HG02938 (cell line): ENCODE results near the gene TTC23L.
A peak's percentile ranks its signal among the peaks of the same experiment; 100 is the strongest.
"Not testable (repeated sequence)": the region's sequence is repeated elsewhere in the genome, so short reads cannot be mapped to it uniquely, and the experiment has no call there.

Source experiments
- ATAC-seq: cut with Tn5 transposase; IDR thresholded peaks from one replicate; pipeline ENCODE4 v1.9.1; 2021; ENCODE audit warnings: mild to moderate bottlenecking, moderate library complexity; ENCODE audit not compliant: unreplicated experiment

TTC23L gene

DNA sequence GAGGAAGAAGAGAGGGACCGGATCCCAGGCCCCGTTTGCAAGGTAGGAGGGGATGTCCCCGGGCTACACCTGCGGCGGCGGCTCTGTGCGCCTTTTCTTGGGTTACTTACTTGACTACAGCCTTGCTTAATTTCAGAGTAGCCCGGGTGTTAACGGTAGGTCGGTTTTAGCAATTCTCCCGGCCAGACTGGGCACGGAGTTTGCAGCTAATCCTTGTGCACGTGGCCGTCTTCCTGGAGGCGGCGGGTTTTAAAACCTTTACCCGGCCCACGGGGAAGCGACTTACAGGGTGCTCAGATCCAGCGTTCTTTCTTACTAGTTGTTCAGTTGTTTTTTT is 76.9 kb downstream of the TTC23L start:
- ATAC-seq, result peak; percentile 15

DNA sequence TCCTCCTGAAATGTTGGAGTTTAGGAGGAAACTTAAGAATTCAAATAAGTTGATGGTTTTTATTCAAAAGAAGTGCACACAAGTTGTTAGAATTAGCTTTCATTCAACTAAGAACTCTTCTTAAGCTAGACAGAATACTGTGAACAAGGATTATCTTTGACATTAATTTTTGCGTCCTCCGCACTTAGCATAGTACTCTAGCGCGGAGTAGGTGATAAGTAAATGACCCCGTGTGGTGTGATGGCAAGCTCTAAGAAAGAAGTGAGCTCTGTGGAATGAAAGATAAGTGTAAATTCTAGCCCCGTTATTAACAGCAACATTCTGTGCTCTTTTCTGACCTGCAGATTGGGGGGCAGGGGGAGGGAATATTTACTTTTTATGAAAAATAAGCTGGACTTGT is 77.6 kb downstream of the TTC23L start:
- no peak for ATAC-seq

DNA sequence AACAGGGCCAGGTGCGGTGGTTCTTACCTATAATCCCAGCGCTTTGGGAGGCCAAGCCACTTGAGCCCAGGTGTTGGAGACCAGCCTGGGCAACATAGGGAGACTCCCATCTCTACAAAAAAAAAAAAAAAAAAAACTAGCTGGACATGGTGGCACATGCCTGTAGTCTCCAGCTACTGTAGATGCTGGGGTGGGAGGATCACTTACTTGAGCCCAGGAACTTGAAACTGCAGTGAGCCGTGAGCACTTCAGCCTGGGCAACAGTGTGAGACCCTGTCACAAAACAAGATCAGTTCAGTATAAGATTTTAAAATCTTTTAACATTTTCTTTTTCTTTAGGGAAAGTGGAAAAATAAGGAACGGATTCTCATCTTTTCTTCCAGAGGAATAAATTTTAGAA is 79.1 kb downstream of the TTC23L start:
- no peak for ATAC-seq

DNA sequence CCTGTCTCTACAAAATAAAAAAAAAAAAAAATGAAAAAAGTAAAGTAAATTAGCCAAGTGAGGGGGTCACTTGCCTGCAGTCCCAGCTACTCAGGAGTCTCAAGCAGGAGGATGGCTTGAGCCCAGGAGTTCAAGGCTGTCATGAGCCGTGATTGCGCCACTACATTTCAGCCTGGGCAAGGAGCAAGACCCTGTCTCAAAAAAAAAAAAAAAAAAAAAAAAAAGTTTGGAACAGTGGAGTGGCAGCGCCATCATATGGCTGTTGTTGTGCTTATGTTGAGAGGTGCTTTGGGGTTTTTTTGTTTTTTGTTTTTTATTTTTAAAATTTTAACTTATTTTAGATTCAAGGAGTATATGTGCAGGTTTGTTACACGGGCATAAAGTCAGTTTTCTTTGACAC is 80.1 kb downstream of the TTC23L start:
- no peak for ATAC-seq

DNA sequence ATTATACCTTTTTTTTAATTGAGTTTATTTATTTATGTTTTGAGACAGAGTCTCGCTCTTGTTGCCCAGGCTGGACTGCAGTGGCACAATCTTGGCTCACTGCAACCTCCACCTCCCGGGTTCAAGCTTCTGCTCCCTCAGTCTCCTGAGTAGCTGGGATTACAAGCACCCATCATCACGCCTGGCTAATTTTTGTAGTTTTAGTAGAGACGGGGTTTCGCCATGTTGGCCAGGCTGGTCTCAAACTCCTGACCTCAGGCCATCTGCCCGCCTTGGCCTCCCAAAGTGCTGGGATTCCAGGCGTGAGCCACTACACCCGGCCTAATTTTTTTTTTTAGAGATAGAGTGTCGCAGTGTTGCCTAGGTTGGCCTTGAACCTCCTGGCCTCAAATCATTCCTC is 84.3 kb downstream of the TTC23L start:
- ATAC-seq, result not testable (repeated sequence)

DNA sequence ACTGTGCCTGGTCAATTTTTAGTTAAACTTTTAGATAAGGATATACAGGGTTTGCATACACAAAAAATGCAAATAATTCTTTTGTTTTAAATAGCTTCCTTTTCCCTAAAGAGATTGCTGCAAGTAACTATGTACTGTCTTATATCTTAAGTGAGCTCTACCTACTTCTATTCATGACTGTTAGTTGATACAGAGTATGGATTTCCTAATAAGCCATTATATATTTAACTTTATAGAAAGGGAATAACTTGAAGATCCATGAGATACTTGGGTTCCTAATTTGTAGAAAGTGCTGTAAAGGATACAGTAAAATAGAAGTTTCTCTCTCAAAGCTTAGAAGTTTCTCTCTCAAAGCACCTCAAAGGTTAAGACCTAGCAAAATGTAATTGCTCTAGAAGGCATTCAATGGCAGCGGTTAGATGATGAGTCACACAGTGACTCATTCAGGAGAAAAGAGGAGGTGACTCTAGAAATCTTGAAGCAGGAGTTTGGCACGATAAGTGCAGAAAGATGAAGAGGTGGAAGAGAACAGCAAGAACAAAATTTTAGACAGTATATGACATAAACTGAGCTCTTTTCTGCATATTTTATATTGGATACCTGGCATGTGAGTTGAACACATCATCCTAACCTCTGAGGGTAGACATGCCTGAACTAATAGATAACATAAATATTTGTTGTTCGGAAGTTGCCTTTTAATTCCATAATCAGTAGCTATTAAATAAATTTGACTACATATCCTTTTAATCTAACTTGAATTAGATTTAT is 84.9 kb downstream of the TTC23L start:
- ATAC-seq, result peak; percentile 72

DNA sequence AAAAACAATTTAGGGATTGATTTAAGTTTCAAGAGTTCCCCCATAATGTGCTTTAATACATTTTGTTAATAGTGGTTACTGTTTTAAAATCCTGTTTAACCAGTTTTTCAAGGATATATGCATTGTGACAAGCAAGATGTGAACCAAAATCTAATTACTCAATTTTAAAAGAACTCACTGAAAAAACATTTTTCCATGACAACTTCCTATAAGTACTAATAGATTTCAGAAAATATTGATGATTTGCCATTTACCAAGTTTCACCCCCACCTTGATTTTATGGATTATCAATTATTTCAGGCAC is 85.5 kb downstream of the TTC23L start:
- no peak for ATAC-seq

DNA sequence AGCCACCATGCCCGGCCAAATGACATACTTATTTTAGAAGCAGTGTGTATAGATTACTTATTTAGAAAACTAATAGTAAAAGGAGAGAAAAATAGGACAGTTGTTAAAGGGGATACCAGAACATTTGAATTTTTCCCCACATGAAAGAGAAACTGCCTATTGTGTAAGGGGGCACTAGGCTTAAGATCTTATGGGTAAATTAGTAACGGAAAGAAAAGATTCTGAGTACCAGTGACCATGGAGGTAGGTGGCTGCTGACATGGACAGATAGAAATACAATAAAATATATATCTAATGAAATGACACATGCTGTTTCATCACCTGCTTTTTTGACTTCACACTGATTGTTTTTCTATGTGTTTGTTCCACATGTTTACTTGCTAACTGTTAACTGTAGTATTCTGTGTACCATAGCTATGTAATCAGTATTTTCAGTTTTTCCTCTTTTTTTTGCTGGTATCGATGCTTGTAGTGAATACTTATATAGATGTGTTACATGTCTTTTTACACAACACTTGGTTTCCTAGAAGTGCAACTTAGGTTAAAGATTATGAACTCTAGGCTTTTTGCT is 87.4 kb downstream of the TTC23L start:
- ATAC-seq, result no peak

DNA sequence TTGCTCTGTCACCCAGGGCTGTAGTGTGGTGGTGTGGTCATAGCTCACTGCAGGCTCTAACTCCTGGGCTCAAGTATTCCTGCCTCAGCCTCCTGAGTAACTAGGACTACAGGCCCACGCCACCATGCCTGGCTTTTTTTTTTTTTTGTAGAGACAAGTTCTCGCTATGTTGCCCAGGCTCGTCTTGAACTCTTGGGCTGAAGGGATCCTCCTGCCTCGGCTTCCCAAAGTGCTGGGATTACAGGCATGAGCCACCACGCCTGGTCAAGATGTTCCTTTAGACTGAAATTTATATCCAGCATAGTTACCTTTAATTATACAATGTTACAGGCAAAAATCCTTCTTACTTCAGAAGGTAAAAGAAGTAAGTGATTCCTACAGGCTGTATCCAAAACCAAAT is 88.8 kb downstream of the TTC23L start:
- ATAC-seq, result no peak

DNA sequence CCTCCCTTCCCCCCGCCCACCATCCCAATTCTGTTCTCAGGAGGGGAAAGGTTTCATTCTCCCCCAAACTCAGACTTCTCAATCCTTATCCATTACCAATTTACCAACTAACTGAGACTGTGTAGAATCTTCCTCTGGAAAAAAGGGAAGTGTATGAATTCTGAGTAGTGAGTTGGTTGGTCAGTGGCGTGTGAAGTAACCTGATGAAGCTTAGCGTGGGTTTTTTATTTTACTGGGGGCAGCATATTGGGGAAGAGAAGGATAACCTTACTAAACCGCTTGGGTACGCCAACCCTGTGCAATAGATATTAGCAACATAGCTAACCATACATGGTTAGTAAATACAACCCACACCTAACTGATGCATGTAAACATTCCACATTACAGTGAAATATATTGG is 89.3 kb downstream of the TTC23L start:
- no peak for ATAC-seq

DNA sequence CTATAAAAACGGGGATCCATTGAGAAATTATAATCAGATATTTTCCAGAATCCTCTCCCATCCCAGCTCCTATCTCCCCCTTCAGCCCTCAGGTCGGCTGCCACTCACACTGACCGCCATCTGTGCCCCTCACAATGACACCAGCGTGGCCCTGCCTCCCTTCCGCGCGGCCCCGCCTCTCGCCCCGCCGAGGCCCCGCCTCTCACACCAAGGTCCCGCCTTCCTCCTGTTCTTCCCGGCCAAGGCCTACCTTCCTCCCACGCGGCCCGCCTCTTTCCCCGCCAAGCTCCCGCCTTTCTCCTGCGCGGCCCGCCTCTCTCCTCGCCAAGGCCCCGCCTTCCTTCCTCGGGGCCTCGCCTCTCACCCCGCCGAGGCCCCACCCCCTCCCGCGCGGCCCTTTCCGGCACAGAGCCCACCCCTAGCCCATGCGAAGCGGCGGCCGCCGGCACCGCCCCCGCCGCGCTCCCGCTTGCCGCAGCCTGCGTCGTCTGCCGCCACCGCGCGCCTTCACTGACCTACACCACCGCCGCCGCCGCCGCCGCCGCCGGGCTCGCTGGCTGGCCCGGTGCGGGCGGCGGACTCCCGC is 90.3 kb downstream of the TTC23L start, which contains the start of gene DNAJC21:
Gene DNAJC21 (plus strand): TSS at position 426 of the 586 bp plus-strand sequence. CDS start 261 bp downstream, outside the sequence.
- ATAC-seq, result peak; percentile 82

DNA sequence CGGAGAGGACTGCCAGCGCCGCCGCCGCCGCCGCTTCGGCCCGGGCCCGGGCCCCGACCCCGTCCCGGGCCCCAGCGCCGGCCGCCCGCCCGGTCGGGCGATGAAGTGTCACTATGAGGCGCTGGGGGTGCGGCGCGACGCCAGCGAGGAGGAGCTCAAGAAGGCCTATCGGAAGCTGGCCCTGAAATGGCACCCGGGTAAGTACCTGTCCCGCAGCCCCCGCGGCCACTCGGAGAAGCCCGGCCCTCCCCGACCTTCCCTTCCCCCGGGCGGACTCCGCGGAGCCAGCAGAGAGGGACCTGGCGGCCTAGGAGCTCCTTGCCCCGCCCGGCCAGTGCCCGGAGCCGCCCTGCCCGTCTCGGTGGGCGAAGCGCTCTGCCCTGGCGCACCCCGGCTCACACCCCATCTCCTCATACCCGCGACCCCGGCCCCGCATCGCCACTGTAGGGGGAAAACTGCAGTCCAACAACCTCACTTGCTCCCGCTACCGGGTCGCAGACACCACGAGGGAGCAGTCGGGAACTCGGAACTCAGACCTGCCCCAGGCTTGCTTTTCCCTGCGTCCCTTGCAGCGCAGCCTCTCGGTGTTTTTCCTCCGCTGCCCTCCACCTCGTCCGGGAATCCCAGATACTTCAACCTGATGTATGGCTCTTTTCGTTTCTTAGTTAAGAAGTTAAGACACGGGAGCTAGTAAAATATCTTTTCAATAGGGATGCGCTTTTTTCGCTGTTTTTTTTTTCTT is 90.9 kb downstream of the TTC23L start:
- ATAC-seq, result peak; percentile 78

DNA sequence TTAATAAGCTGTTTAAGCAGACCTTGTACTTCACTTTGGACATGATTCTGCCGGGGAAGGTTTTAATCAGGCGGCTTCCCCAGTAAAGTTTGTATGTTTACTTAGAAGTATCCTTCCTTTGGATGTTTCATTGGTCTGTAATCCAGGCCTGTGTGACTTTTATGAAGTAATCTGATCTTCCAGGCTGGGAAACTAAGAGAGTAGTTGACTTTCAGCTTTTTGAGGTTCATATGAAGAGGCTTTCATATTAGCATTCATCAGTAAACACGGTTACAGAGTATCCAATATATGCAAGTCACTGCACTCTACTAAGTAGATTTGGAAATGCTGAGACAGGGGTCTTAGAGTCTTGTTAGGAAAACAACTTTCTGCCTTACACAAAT is 91.5 kb downstream of the TTC23L start:
- no peak for ATAC-seq

DNA sequence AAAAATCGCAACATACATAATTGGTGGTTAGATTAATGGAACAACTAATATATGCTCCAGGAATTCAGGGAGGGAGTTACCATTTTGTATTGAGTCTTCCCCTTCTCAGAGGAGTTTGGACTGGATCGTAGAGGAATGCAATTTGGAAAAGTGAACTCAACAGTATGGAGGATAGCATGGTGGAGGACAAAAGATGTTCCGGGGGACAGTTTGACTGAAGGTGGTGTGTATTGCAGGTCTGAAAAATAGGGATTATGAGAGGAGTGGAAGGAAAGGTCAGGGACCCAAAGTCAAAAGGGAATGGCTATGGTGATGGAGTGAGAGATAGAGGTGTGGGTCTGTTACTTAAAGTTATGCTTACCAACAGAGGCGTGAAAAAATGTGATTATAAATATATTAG is 91.9 kb downstream of the TTC23L start:
- no peak for ATAC-seq

DNA sequence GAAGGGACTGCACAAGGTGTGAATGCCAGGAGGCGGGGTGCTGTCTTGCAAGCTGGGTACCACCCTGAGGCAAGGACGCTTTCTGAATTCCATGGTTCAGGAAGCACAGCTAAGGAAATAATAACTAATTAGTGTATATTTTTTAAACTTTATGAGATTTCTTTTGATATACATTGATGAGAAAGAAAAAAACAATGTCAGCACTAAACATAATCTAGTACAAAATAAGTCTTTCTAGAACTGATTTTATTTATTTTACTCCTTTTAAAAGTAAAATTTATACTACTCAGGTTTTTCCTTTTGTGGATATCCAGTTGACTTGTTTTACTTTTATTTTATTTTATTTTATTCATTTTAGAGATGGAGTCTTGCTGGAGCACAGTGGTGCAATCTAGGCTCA is 94.0 kb downstream of the TTC23L start:
- ATAC-seq, result no peak

DNA sequence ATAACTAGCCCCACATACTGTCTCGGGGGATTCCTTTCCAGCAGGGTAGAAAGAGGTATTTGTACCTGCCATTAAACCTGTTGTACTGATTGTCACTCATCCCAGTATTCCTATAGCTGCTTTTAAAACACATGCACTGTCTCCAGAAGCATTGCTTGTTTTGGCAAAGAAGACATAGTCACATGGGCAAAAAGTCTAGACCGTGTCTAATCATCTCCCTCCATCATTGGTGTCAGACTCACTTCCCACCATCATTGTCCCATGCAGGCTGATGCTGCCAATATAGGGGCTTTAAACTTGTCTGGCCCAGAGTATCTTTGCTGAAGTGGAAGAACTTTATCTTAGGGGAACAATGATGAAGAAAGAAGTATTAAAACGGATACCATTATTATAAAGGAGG is 103.0 kb downstream of the TTC23L start:
- ATAC-seq, result no peak

DNA sequence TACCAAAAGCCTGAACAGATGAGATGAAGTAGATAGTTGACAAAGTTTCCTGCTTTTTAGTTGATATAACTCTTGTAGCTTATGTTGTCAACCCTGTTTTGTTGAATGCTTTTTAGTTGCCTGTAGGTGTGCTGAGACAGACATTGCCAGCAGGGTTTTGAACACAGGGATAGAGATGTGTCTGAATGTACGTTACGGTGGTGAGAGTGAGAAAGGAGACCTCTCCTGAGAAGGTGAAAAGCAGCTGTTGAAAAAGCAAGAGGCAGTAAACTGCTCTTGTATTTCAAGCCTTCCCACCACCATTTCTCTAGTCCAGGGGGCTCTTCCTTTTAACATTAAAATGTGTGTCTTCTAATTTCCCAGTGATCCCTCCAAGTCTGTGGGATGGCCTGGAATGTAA is 105.1 kb downstream of the TTC23L start:
- no peak for ATAC-seq

DNA sequence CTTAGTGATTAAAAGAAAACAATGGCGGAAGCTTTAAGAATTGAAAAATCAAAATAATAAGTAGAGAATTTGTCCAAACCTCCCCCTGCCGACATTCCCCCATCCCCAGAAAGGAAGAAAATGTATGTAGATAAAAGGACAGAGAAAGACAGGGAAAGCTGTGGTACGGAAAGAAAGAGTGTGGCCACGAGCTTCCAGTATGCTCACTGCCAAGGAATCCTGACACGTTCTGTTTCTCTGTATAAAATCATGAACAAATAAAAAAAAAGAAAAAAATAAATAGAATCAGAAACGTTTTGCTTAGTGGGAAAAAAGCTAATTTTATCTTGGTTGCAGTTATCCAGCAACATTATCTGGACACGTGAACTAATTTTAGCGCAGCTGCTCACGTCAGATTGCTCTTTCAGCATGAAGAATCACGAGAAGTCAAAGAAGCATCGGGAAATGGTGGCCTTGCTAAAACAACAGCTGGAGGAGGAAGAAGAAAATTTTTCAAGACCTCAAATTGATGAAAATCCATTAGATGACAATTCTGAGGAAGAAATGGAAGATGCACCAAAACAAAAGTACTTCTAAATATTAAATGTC is 105.6 kb downstream of the TTC23L start:
- no peak for ATAC-seq
